Skin of body (tissue), 2 donors: ENCODE results near the gene MICAL1. TPM values are rescaled to one million over a fixed set of nuclear protein-coding genes. Genes with fewer than 3 reads are reported as not detected.
"Not testable (repeated sequence)": the region's sequence is repeated elsewhere in the genome, so short reads cannot be mapped to it uniquely, and the experiment has no call there.

ENCODE experiments used
- DNase-seq: peaks from one replicate; lab custom pipeline; 2025; lab: John Stamatoyannopoulos, UW
- total RNA-seq: library from RNA; depleted of rRNA; stranded (reverse); fragments of >200 nt; gene quantifications from one replicate; pipeline ENCODE4 v1.2.3, GENCODE V29; 2014

Gene MICAL1
- total RNA-seq, 1 donor from 2014 or later, result 18.6 TPM

DNA sequence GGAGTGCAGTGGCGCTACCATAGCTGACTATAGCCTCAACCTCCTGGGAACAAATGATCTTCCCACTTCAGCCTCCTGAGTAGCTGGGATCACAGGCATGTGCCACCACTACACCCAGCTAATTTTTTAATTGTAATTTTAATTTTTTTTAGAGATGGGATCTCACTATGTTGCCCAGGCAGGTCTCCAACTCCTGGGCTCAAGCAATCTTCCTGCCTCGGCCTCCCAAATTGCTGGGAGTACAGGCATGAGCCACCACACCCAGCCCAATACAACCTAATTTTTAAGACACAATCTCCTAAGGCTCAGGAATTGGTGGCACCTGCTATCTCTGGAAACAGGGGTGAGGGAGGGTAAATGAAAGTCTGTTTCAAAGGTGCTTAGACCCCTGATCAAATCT is 21.6 kb upstream of the MICAL1 start:
- no peak for DNase-seq

DNA sequence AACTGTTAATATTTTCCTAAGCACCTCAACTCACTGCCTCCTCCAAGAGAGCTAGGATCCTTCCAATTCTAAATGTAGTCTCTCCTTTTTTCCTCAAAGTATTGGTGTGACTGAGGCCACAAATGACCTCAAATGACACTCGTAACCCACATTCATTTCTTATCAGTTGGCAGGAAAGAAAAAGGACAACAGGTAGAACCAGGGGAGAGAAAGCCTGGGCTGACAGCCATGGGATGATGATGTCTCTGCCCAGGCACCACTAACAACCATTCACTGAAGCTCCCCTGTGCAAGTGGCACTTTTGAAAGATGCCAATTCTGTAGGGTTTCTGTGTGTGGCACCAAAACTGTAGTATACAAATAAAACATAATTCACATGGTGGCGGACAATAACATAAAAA is 20.1 kb upstream of the MICAL1 start:
- DNase-seq, result no peak

DNA sequence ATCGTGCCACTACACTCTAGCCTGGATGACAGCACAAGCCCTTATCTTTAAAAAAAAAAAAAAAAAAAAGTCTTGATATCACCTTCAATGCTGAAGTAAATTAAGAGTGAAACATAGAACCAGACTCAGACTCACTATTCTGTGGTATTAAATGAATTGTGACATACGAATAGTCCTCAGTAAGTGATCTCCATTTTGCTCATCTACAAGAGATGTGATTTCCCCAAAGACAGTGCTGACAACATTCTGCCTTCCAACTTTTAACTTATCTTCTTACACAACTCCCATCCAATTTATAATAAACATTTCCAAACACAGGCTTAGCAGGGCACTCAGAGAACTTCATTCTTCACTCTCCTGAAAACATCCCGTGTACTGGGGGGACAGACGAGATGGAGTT is 19.4 kb upstream of the MICAL1 start:
- DNase-seq, result no peak

DNA sequence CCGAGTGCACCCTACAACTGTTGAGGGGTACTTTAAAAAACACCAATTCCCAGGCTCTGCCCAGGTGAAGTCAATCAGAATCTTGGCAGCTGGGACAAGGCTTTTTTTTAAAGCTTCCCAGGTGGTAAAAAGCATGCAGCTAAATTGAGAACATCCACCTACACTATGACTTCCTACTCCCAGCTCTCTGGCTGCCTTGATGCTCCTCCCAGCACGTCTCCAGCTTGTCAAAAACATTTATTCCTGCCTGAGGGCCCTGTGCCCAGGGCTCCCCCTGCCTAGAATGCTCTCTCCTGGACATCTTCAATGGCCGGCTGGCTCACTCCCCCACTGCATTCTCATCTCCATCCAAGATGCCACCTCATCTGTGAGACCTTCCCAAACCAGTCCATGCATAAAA is 17.5 kb upstream of the MICAL1 start:
- no peak for DNase-seq

DNA sequence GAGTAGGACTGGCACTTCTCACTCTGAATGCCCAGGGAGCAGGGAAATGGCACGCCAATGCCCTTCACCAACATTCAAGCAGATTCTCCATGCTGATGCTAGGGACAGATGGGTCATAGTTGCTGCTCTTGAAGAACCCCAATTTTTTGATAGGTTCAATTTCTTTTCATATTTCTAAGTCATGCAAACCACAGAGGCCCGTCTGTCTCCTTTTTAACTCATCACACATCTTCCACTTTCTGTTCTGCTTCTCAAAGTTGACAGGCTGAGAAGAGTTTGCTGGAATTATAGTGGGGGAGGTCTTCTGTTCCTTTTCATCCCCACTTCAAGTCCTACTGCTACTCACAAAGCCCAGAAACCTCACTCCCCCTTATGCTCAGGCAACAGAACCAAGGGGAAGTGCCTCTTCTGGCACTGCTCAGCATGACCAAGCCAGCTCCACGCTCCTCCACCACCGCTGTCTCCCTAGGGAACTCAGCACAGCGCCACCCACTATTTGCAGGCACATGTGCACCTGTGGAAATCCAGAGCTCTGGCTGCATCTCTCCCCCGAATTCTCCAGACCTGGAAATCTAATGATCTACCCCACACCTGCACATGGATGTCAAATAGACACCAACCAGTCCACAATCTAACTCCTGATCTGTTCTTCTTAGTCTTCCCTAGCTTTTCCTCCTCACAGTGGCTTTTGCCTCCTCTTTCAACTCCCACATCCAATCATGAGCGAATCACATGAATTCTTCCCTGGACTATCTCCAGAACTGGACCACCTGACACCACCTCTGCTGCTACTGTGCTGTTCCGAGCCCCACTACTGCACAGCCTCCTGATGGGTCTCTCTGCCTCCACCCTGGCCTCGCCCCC is 16.8 kb upstream of the MICAL1 start:
- no peak for DNase-seq

DNA sequence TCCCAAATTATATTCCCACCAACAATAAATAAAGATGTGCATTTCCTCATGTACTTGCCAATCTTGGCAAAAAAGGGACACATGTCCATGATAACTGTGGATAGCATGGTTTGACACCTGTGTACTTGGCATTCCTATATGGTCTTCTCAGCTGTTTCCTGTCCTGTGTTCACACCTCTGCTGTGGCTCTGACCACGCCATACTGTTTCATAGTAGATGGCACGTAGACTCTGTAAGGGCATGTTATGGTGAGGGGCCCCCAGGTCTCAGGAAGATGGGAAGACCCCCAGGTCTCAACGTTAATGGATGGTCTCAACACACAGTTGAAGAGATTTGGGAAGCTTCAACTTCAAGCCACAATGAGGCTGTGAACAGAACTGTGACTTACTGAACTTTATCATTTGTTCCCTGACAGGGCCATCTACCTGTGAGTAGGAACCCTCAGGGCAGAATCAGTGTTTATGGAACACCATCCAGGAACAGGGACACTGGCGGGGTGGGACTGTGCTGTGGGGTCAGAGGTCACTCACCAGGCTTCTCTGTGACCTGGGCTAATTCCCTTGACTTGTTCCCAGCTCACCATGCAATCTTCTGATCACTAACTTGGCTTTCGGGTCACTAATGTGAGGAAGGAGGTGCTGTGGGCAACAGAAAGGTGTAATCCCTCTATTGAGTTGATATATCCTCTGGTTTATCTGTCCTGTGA is 15.7 kb upstream of the MICAL1 start:
- DNase-seq, result no peak

DNA sequence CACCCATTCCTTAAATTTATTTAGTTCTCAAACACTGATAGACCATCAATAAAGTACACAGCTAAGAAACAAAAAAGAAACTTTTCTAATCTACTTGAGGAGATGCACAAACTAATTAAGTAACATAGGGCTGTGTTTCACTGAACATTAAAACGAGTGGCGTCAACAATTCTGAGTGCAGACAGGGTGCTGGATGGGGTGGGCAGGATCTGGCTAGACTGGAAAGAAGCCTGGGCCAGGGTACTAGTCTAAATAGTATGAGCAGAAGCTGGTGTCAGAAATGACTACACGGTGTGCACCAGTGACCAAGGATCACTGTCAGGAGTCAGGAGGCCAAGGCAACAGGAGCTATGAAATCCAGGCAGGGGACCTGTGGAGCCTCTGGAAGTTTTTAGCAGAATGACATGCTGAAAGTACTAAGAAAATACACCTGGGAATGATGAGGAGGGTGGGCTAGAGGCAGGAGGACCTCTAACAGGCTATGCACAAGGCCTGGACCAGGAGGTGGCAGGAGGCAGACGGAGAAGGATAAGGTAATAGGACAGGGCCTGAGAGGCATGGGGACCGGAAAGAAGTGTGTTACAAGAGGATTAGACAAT is 14.1 kb upstream of the MICAL1 start:
- DNase-seq, result no peak

DNA sequence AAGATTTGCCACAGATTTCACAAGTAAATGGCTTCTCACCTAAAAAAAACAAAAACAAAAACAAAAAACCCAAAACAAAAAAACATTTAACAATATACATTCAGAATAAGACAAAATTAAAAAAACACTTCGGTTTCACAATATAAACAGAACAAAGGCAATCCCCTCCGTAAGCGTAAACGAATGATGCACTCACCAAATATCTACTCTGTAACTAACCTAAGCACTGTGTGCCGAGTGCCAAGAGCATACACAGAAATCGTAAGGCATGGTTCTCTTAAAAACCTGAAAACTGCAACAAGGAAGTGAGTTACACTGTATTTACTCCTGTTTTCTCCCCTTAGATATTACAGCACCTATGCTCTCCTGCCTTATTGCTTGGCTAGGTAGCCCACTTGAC is 12.1 kb upstream of the MICAL1 start:
- DNase-seq, result no peak

DNA sequence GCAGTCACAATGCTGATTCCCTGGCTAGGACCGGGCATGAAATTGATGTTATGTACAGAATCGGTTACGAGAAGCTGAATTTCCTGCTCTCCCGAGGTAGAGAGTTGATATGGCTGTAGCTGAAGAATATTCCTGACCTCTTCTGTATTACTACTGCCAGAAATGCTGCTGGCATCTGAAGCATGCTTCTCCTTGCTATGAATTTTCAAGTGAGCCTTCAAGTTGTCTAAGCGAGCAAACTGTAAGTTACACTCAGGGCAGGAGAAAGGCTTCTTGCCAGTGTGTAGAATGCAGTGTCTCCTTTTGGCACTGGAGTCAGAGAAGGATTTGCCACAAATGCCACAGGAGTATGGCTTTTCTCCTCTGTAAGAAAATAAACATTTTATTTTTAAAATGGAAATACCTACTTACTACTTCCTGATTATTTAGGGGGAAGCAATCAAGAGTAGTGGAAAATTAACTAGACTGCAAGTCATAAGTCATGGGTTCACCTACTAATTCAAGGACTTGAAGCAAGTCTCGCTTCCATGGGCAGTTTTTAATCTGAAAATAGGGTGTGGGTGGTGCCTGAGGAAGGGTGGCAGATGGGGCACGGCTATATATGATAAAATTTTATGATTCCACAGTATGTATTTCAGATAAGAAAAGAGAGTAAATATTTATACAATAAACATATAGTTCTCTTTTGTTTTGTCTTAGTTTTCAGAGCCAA is 10.8 kb upstream of the MICAL1 start:
- no peak for DNase-seq

DNA sequence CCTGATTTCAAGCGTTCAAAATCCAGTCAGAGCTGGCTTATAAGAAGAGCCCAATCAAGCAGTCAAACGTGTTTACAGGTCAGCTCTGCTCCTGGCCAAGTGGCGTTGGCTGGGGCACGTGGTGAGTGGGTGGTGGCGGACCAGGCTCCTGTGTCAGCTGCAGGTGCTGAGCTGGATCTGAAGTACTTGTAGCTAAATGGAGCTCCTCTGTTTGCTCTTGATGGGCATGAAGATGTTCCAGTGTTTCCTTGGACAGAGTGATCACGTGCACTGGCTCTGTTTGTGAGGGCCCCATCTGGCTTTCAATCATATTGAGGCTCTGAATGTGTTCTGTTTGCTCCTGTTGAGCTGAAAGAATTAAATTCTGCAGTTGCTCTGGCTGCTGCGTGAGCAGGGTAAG is 10.2 kb upstream of the MICAL1 start:
- no peak for DNase-seq

DNA sequence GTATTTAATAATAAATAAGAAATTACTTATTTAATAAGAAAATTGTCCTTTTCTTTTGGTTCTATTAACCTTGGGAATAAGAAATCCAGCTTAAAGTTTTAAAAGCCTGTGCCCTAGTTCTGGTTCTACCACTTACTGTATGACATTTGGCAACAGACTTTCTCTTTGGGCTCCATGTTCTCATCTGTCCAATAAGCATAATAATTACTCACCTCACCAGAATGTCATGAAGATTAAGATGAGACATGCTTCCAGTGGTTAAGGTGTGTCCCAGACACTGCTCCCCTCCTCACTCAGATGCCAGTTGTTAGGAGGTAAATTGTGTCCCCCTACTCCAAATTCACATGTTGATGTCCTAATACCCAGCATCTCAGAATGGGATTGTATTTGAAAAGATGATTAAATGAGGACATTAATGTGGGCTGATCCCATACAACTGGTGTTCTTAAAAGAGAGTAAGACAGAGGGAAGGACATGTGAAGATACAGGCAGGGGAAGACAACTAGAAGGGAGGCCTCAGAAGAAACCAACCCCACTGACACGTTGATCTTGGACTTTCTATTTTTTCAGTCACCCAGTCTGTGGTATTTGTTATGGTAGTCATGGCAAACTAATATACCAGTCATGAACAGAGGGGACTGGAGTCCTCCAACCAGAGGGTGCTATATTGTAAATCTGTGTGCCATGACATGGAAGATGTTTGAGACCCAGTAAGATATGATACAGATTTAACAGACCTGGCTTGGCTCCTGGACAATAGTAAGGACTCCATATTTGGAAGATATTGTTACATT is 6.4 kb upstream of the MICAL1 start:
- DNase-seq, result no peak

DNA sequence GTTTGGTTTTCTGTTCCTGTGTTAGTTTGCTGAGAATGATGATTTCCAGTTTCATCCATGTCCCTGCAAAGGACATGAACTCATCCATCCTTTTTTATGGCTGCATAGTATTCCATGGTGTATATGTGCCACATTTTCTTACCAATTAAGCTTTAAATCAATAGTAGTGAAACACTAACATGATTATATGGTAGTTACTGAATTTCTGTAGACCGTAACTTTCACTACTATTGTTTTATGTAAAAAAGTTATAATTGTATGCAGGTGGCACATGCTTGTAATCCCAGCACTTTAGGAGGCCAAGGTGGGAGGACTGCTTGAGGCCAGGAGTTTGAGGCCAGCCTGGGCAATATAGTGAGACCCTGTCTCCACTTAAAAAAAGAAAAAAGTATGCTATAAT is 5.6 kb upstream of the MICAL1 start:
- DNase-seq, result not testable (repeated sequence)

DNA sequence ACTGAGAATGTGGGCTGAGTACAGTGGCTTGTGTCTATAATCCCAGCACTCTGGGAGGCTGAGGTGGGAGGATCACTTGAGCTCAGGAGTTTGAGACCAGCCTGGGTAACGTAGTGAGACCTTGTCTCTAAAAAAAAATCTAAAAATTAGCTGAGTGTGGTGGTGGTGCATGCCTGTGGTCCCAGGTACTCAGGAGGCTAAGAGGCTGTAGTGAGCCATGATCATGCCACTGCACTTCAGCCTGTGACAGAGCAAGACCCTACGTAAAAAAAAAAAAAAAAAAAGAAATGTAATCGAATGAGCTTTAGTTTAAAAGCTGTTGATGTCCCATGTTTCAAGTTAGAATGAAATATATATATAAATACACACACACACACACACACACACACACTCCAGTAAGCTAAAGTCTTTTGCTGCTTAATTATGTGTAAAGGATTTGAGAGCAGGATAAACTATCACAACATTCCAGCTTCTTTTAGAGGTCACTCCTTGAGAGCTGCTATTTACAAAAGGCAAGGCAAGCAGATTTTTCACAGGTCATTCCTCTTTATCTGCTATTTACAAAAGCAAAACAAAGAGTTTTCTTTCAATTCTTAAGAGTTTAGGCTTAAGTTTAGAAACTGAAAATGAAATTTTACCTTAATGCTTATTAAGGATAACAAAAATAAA is 4.7 kb upstream of the MICAL1 start:
- no peak for DNase-seq

DNA sequence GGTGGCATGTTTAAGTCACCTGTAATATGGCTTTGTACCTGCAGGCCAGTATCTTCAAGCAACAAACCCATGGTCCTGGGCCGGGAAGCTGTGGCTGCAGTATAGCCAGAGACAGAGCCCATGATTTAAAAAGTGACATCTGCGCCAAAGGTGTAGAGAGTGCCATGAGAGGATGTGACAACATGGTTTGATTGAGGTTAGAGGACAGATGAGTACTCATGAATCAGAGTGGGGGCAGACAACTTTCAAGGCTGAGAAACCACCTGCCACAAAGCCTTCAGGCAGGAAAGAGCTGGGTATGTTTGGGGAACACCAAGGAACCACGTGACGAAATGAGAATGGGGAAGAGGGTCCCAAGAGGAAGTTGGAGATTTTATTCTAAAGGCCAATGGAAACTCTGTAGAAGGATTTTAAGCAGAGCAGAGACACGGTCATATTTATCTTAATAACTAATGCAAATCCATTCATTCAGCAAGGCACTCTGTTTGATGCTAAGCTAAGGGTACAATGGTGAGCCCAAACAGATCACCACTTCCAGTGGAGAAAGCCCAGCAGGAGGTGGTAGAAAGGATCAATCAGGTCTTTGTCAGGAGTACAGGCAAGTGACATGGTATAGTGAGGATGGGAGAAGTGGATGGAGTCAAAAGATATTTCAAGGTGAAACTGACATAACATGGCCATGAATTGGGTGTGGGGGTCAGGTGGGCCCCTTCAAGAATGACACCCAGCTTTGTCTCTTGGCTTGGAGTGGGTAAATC is 3.4 kb upstream of the MICAL1 start:
- no peak for DNase-seq

DNA sequence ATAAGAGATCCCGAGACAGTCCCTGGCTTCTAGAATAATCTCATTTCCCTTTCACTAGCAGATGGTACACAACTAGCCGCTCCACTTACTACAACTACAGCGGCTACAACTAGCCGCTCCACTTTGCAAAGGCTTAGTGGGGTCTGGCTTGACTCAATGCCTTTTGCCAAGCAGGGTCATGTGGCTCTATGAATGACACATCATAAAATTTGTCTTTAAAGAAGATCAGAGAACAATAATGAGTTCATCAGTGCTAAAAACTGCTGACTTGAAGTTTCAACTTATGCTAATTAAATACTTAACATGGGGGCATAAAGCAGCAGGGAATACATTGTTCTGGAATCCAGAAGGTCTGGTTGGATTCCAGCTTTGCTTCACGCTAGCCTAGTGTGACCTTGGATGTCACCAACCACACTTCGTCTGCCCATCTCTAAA is 2.0 kb upstream of the MICAL1 start:
- DNase-seq, result peak; percentile 54

DNA sequence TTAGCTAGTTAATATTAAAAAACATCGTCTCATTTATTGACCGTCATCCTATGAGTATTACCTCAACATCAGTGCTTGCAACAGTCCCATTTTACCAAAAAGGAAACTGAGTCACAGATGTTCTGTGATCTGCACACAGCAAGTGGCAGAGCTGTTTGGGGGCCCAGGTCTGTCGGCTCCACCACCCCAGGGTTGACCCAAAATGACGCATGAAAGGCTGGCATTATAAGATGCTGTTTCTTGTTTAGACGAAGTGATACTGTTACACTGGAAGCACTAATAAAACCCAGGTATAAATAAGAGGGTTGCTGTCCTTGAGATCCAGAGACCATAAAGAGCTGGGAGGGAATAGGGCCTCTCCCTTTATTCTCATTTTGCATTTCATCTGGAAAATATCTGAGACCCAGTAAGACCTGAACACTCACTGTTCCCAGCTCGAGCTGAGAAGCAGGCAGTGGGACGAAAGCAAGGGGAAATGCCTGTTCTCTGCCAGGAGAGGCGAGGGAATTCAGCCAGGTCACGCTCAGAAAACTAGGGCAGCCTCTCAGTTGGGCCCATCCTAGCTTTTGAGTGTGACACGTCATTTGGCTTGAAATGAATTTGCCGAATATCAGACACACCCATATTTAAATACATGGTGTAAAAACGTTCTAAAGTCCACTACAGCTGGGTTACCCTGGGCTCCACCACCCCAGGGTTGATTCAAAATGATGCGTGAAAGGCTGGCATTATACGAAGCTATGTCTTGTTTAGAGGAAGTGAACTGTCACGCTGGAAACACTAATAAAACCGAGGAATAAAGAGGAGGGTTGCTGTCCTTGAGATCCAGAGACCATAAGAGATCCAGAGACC is 1.4 kb upstream of the MICAL1 start:
- DNase-seq, result peak; percentile 48

DNA sequence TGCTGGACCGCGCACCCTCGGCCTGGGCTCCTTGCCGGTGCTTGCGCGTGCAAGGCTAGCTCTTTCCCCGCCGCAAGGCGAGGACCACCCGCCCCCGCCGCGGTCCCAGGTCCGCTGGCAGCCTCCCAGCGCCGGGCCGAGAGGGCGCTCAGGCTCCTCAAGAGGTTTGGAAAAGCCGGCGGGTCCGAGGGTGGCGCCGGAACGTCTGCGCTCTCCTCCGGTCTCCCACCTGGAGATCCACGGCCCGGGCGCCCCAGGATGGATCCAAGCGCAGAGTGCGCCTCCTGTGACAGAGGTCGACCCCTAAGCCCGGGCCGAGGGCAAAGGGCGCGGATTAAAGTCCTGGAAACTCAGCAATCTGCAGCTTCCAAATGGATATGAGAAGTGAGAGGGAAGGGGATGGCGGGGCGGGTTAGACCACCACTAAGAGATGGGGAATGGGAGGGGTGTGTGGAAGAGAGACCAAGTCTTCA is 575 bp upstream of the MICAL1 start:
- DNase-seq, result no peak
